ENCODE measurements around the gene CDH23.
"Not testable (repeated sequence)": the region's sequence is repeated elsewhere in the genome, so short reads cannot be mapped to it uniquely, and the experiment has no call there.

CDH23 gene

GRCh38 chr10:71594934-71595571, 198.3 kb downstream of the CDH23 start:
- DNase-seq = no peak

GRCh38 chr10:71595649-71596048, 198.9 kb downstream of the CDH23 start:
- no peak for DNase-seq

GRCh38 chr10:71596127-71596526, 199.4 kb downstream of the CDH23 start:
- DNase-seq = no peak

- no peak for DNase-seq
Measured at GRCh38 chr10:71596759-71597158, 200.0 kb downstream of the CDH23 start.

- no peak for DNase-seq
Measured at GRCh38 chr10:71597821-71598498, 201.2 kb downstream of the CDH23 start.

- no peak for DNase-seq
Measured at GRCh38 chr10:71598621-71599055, 201.9 kb downstream of the CDH23 start.

- DNase-seq = no peak
Measured at GRCh38 chr10:71599518-71599917, 202.8 kb downstream of the CDH23 start.

GRCh38 chr10:71600242-71600641, 203.5 kb downstream of the CDH23 start:
- not testable (repeated sequence) for DNase-seq

- DNase-seq = no peak
Measured at GRCh38 chr10:71600849-71601248, 204.1 kb downstream of the CDH23 start.

- no peak for DNase-seq
Measured at GRCh38 chr10:71601273-71601672, 204.6 kb downstream of the CDH23 start.

GRCh38 chr10:71603150-71603549, 206.4 kb downstream of the CDH23 start:
- no peak for DNase-seq

GRCh38 chr10:71603754-71604153, 207.0 kb downstream of the CDH23 start:
- DNase-seq = no peak

GRCh38 chr10:71604324-71605018, 207.8 kb downstream of the CDH23 start:
- no peak for DNase-seq

- DNase-seq = no peak
Measured at GRCh38 chr10:71605263-71605962, 208.7 kb downstream of the CDH23 start.

- no peak for DNase-seq
Measured at GRCh38 chr10:71606257-71607081, 209.7 kb downstream of the CDH23 start.

GRCh38 chr10:71607082-71607443, 210.3 kb downstream of the CDH23 start:
- no peak for DNase-seq

- peak; percentile 81 for DNase-seq
Measured at GRCh38 chr10:71608819-71609768, 212.4 kb downstream of the CDH23 start.

GRCh38 chr10:71610651-71611050, 213.9 kb downstream of the CDH23 start:
- no peak for DNase-seq

GRCh38 chr10:71611131-71611530, 214.4 kb downstream of the CDH23 start:
- no peak for DNase-seq

GRCh38 chr10:71611709-71612422, 215.1 kb downstream of the CDH23 start:
- DNase-seq = no peak
